GM12892 (cell line): ENCODE data around the gene TBX5.

Source experiments
- POLR2A ChIP-seq: IDR thresholded peaks from 2 replicates; pipeline ENCODE4 v1.6.1; 2011; ENCODE audit warnings: low read depth, low read length, control low read depth
- POLR2AphosphoS5 ChIP-seq: IDR thresholded peaks from 2 replicates; pipeline ENCODE4 v1.6.1; 2011; ENCODE audit warnings: low read depth, low read length, control low read depth
- TAF1 ChIP-seq: IDR thresholded peaks from 2 replicates; pipeline ENCODE4 v1.6.1; 2011; ENCODE audit warnings: low read depth, mild to moderate bottlenecking, control low read depth, low read length, borderline replicate concordance

- TF ChIP-seq POLR2AphosphoS5 (no peak), TAF1 (no peak), POLR2A (no peak)
Observed at GRCh38 chr12:114404926-114405518, 922 bp downstream of the TBX5 start.
